HepG2 (cell line): Measurements from ENCODE around the gene NFKB1.

ENCODE experiments used
- CTCF ChIP-seq: sonication (generic); formaldehyde crosslinking; IDR thresholded peaks from 2 replicates; pipeline ENCODE4 v1.5.0; 2020; ENCODE audit warnings: mild to moderate bottlenecking, missing genetic modification reagents, moderate library complexity
- EZH2 ChIP-seq: conservative IDR thresholded peaks from 2 replicates; pipeline ENCODE4 v1.6.1; 2012; ENCODE audit warnings: mild to moderate bottlenecking, low read depth, low read length, moderate library complexity
- GLMP ChIP-seq: sonication (generic); formaldehyde crosslinking; IDR thresholded peaks from 2 replicates; pipeline ENCODE4 v1.9.0; 2021; ENCODE audit warnings: missing genetic modification reagents, mild to moderate bottlenecking, borderline replicate concordance
- NCOA1 ChIP-seq: sonication (generic); formaldehyde crosslinking; IDR thresholded peaks from 2 replicates; pipeline ENCODE4 v1.9.0; 2021; ENCODE audit warnings: missing genetic modification reagents
- POLR2AphosphoS5 ChIP-seq: IDR thresholded peaks from 2 replicates; pipeline ENCODE4 v1.6.1; 2012; ENCODE audit warnings: low read depth, low read length
- RELA ChIP-seq: sonication (generic); formaldehyde crosslinking; IDR thresholded peaks from 2 replicates; pipeline ENCODE4 v1.4.0; 2020; ENCODE audit warnings: missing genetic modification reagents
- SMAD1 ChIP-seq: sonication (generic); formaldehyde crosslinking; IDR thresholded peaks from 2 replicates; pipeline ENCODE4 v1.4.0; 2020; ENCODE audit warnings: missing genetic modification reagents, low read depth, mild to moderate bottlenecking, borderline replicate concordance
- TAF15 ChIP-seq: fragments of 200-400 bp; formaldehyde crosslinking; IDR thresholded peaks from one replicate; pipeline ENCODE4 v1.6.1; 2018; ENCODE audit warnings: mild to moderate bottlenecking, low read depth, low read length; ENCODE audit not compliant: poor library complexity, severe bottlenecking
- THAP7 ChIP-seq: sonication (generic); formaldehyde crosslinking; IDR thresholded peaks from 2 replicates; pipeline ENCODE4 v1.8.1; 2023; ENCODE audit warnings: mild to moderate bottlenecking, missing genetic modification reagents
- ZMYM2 ChIP-seq: sonication (generic); formaldehyde crosslinking; IDR thresholded peaks from 2 replicates; pipeline ENCODE4 v1.8.0; 2022; ENCODE audit warnings: mild to moderate bottlenecking, missing genetic modification reagents
- ZNF580 ChIP-seq: IDR thresholded peaks from 2 replicates; pipeline ENCODE4 v1.6.1; 2016; ENCODE audit warnings: low read depth, borderline replicate concordance
- ZNF709 ChIP-seq: sonication (generic); formaldehyde crosslinking; IDR thresholded peaks from 2 replicates; pipeline ENCODE4 v1.5.0; 2020; ENCODE audit warnings: mild to moderate bottlenecking, missing genetic modification reagents

GRCh38 chr4:102567427-102567826, 66.3 kb downstream of the NFKB1 start:
- no peak for TF ChIP-seq CTCF (CRISPR knock-in tag)
- TF ChIP-seq ZMYM2 (CRISPR knock-in tag): no peak
- TF ChIP-seq POLR2AphosphoS5: no peak
- TF ChIP-seq SMAD1: no peak
- no peak for TF ChIP-seq TAF15
- TF ChIP-seq ZNF709 (CRISPR knock-in tag): no peak
- no peak for TF ChIP-seq NCOA1 (CRISPR knock-in tag)
- no peak for TF ChIP-seq EZH2
- no peak for TF ChIP-seq THAP7 (CRISPR knock-in tag)
- TF ChIP-seq RELA (CRISPR knock-in tag): no peak
- no peak for TF ChIP-seq GLMP (CRISPR knock-in tag)
- TF ChIP-seq ZNF580 (CRISPR knock-in tag): no peak
